Peyer's patch (tissue), 4 donors: ENCODE measurements around the gene ECT2.

ENCODE experiments used
- CTCF ChIP-seq, 6 experiments: fragments of 450-650 bp in 4 of 6; fragments of 200-600 bp in 2 of 6; sonication (generic) in 1 of 6; IDR thresholded peaks; one replicate each; pipeline ENCODE4 v1.5.1; 2017 to 2019; ENCODE audit warnings: antibody characterized with exemption in 6 of 6, mild to moderate bottlenecking in 3 of 6, moderate library complexity in 1 of 6
- POLR2A ChIP-seq, 2 donors: fragments of 450-650 bp; IDR thresholded peaks; one replicate each; pipeline ENCODE4 v1.5.1; 2017; ENCODE audit warnings: antibody characterized with exemption in 2 of 2, mild to moderate bottlenecking in 2 of 2, moderate library complexity in 2 of 2

GRCh38 chr3:172705170-172705569 lies 45.4 kb upstream of the ECT2 start:
- TF ChIP-seq CTCF (IDR thresholded peaks at IDR 0.05) (no peak), POLR2A (IDR thresholded peaks at IDR 0.05) (no peak)
